Hindlimb muscle (tissue), 1 donor: ENCODE data around the gene SSH2. TPM values are rescaled to one million over a fixed set of nuclear protein-coding genes. Genes with fewer than 3 reads are reported as not detected.

ENCODE experiments used
- DNase-seq: peaks from one replicate; pipeline ENCODE4 v3.0.0-alpha.2; 2013
- polyA plus RNA-seq: library from polyadenylated mRNA; unstranded; fragments of 120-200 nt; gene quantifications from one replicate; pipeline ENCODE4 v1.2.1, GENCODE V29; 2013; ENCODE audit not compliant: insufficient read length

Gene SSH2
- polyA plus RNA-seq, 1 donor, result 23.5 TPM

DNA sequence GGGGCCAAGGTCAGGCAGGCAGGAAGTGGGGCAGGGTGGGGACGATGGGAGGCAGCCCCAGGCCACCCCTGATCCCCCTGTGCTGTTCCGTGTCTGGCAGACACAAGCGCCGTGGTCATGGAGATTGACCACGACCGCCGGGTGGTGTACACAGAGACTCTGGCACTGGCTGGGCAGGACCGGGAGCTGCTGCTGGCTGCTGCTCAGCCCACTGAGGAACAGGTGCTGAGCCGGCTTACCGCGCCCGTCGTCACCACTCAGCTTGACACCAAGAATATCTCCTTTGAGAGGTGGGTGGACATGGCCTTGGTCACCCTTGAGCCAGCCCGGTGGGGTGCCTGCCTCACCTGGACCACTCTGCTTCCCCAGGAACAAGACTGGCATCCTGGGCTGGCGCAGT, 321.0 kb downstream of the SSH2 start:
- no peak for DNase-seq

DNA sequence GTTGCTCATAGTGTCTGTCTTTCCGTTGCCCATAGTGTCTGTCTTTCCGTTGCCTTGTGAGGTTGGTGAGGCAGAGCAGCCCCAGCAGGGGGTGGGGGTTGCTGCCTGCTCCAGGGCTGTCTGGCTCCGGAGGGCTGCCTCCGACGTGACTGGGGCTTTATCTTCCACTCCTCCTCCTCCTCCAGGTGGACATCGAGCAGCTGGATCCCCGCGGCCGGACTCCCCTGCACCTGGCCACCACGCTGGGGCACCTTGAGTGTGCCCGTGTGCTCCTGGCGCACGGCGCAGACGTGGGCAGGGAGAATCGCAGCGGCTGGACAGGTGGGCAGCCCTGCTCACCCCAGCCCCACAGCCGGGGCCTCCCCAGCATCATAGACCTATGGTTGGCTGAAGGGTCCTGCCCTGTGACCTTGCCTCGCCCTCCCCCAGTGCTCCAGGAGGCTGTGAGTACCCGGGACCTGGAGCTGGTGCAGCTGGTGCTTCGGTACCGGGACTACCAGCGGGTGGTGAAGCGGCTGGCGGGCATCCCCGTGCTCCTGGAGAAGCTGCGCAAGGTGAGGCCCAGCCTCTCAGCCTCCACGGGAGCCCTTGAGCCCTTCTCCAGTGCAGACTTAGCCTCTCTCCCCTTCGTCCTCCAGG, 322.4 kb downstream of the SSH2 start:
- no peak for DNase-seq

DNA sequence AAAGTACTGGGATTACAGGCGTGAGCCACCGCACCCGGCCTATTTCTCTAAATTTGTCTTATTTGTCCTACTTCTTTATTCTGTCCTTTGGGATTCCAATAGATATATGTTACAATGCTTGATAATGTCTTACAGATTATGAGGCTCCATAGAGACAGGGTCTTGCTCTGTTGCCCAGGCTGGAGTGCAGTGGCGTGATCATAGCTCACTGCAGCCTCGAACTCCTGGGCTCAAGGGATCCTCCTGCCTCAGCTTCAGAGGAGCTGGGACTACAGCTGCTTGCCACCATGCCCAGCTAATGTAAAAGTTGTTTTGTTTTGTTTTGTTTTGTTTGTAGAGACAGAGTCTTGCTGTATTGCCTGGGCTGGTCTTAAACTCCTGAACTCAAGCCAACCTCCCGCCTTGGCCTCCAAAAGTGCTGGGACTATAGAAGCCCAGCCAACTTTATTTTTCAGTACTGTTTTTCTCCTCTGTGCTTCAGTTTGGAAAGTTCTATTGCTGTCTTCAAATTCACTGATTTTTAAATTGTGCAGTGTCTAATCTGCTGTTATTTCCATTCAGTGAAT, 326.8 kb downstream of the SSH2 start:
- no peak for DNase-seq

DNA sequence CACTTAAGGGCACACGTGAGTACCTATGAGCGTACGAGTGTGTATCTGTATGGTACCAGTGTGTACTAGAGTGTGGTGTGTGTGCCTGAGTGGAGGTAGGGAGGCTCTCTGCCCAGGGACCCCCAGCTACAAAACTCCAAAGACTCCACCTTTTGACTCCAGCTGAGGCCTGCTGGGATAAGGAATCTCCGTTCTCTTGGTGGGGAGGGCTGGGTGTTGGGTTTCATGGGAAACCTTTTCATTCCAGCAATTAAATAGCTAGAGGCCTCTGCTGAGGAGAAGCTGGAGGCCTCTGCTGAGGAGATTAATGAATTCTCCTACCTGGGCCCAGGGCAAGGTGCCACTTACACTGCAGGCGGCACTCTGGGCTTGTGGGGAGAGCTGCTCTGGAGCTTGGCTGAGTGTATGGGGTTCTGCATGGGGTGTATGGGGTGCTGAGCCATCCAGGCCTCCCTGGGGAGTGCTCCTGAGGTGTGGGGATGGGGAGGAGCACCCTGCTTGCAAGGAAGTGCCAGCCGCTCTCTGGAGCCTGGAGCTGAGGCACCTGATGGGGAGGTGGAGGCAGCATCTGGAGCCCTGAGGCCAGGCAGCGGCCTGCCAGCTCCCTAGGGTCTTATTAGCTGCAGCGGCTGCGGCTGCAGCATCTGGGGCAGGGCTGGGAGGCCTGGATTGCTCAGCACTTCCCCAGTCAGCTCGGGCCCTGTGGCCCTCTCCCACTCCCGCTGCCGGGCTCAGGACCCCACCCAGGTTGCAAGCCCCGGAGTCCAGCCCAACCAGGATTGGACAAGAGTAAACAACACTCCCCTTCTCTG, 332.5 kb downstream of the SSH2 start:
- DNase-seq, result no peak

DNA sequence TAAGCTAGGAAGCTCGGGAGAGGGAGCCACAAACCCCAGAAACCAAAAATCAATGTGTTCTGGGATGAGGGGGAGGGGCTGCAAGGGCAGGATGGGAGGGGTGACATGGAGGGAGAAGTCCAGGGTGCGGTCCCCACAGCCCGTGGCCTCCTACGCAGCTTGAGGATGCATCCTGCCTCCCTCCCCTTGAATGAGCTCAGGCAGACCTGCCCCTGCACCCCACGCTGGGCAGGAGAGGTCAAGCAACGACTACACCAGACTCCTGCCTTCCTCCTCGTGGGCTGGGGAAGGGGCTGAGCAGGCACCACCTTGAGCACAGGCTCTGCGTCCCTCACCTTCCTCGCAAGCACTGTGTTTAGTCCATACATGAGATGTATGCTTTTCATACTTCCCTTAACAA, 333.2 kb downstream of the SSH2 start:
- DNase-seq, result no peak

DNA sequence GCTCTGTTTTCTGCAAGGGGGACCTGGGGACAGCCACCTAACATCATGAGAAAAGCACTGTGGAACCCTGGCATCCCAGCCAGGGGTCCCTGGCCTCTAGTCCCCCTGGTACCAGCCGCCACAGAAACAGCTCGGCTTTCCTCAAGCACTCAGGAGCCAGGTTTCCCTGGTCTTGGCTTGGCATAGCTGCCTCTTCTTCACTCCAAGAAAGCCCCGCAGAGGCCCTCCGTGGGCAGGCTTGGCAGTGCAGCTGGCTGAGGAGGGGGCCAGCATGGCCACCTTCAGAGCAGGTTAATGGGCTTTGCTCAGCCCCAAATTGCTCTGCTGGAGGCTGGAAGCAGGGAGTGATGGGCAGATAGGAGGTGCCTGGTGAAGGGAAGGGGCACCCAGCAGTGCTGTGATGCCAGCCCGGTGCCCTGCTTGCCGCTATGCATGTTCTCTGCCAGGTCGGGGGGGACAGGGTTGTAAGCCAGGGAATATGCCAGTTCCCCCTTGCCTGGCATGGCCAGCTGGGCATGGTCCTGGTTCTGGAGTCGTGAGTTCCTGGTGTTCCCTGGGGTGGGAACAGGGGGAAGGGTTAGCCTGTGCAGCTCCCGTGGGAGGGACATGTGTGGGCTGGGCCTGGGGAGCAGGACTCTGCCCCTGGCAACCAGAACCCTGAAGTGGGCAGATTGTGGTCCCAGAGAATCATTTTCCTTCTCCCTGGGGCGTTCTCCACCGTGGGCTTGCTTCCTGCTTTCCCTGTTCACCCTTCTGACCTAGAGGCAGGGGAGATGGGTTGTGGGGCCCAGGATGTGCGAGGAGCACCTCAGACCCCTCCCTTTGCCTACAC, 333.9 kb downstream of the SSH2 start:
- no peak for DNase-seq

DNA sequence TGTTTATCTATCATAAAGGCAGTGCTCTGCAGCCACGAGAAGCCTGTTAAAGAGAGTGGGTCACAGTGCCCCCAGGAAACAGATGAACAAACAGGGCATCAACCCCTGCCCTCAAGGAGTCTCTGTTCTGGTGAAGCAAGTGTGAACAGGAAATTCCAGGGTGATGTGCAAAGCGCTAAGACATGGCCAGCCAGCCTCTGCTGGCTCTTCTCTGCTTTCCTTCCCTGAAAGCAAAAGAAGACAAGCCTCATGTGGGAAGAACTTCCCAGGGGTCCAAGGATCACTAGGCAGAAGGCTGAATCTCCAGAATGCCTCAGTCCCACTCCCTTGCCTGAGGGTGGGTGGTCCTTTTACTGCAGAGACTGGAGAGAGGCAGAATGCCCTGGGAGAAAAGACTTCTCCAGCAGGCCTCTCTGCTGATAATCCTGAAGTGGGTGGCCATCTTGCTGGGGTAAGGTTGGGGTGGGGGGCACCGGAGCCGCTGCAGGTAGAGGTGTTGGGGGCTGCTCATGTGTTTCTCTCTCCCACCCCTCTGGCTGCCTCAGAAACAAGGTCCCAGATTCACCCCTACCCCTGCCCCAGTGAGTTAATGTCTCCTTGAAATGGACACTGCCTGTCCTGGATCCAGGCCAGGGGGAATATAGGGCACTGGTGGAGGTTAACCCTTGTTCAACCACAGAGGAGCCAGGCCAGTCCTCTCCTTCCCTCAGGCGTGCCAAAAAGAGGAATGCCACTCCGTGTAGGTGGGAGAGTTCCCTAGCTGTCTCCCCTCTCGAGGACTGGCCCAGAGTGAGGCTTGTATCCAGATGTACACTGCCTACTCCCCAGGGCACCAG, 334.7 kb downstream of the SSH2 start:
- DNase-seq, result no peak

DNA sequence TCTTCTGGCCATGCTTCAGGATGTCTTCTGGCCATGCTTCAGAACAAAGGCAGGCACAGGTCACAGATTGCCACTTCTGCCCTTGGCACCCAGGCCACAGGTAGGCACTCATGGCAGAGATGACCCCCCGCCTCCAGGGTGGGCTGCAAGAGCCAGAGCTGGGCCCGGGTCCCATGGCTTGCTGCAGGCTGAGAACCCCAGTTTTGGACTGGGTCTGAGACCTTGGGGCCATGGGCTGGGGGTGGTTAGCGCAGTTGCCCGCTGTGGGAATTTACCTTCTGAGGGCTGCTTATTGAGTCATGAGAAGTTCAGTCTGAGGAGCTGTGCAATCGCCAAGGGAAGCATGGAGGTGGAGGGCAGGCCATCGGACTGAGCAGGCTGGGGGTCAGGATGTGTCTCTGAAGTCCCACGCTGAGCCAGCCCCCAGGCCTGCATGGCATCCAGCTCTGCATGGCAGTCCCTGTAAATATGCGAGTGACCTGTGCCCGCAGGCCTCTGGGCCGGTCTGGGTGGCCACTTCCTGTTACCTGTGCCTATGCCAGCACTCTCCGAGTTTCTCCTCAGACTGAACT, 335.4 kb downstream of the SSH2 start:
- DNase-seq, result no peak

DNA sequence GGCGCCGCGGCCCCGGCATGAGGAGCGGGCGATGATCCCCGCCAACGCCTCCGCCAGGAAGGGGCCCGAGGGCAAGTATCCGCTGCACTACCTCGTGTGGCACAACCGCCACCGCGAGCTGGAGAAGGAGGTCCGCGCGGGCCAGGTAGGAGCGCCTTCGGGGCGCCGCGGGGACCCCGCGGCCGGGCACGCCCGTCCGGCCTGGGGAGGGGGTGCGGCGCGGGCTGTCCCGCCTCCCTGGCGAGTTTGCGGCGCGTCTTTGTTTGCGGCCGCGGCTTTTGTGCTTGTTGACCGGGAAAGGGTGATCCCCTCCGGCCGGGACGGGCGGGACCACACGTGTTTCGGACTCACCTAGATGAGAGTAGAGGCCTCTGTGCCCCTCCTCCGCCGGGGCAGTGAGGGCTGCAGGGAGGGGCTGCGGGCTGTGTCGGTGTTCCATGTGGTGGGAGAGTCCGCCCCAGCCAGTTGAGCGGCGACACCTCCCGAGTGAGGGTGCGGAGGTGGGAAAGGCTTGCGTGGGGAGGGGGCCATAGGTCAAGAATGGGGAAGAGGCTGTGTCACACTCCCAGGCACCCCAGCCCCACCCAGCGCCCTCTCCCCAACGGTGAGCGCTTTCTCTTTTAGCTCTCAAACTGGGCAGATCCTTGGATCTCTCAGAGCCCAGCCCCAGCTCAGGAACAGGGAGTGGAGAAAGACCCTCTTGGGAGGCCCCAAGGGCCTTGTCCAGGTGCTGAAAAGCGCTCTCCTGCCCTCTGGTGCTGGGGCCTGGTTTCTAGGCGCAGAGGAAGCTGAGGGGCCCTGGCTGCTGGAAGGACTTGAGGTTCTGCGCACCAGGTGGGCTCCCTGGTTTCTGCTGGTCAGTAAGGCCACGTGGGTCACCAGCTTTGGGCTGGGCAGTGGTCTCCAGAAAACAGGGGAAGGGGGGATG, 336.2 kb downstream of the SSH2 start:
- no peak for DNase-seq

DNA sequence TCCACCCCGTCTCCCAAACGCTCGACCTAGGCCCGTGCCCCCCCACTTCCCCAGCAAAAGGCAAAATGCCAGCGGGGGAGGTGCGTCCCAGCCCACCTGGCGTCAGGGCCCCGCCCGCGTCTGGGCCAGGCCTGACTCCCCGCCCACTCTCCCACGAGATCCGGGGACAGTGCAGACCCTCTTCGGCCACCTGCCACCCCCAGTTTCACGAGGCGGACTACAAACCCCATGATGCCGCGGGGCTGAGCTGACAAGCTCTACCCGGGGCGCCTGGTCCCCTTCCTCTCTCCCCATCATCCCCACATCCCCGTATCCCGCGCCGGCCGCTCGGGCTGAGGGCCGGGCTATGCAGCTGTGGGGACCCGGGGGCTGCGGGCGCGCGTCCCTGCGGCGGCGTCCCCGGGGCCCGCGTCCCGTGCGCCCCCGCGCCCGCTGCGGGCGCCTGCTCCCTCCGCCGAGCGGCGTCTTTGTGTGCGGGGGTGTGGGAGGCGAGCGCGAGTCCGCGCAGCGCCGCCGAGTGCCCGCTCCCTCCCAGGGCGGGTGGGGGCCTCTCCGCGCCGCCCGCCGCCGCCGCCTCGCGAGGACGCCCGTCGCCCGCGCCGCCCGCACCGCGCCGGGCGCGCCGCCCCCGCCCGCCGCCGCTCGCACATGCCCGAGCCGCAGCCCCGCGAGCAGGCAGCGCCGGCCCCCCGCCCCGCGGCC, 337.0 kb downstream of the SSH2 start, which contains the start of gene ANKRD13B:
ANKRD13B (plus strand) TSS at position 283 of the 702 bp plus-strand sequence. CDS start 490 bp downstream, outside the sequence.
- no peak for DNase-seq

DNA sequence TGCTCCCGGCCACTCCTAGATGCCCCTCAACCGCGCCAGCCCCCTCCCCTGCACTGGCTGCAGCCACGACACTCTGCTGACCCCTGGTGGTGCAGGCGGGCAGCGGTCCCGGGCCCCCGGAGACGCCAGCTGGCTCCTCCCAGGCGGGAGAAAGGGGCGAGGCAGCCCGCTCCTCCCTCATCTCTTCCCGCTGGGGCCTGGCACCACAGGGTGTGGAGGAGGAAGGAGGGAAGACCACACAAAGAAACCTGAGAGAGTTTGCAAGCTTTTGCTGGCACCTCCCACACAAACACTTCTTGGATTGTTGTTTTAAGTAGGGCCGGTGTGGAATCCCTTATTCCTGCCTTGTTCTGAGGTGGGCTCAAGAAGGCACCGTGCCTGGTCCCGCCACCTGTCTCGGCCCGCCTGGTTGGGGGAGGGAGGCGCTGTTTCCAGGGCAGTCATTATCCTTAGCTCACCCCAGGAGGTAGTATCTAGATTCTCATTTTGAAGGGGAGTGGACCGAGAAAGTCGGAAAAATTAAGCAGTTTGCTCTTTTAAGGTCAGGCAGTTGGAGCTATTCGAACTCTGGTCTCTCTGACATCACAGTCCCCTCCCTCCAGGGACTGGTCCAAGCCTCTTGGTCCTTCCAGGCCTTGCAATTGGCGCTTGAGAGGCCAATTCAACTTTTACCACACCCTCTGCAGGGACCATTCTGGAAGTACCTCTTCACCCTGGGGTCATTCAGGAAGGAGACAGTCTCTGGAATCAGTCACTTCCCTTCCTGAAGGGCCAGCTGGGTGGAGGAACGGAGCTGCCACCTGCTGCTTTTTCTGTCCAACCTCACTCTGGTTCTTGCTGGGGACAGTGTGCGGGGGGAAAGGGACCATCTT, 338.1 kb downstream of the SSH2 start:
- peak; percentile 90 for DNase-seq

DNA sequence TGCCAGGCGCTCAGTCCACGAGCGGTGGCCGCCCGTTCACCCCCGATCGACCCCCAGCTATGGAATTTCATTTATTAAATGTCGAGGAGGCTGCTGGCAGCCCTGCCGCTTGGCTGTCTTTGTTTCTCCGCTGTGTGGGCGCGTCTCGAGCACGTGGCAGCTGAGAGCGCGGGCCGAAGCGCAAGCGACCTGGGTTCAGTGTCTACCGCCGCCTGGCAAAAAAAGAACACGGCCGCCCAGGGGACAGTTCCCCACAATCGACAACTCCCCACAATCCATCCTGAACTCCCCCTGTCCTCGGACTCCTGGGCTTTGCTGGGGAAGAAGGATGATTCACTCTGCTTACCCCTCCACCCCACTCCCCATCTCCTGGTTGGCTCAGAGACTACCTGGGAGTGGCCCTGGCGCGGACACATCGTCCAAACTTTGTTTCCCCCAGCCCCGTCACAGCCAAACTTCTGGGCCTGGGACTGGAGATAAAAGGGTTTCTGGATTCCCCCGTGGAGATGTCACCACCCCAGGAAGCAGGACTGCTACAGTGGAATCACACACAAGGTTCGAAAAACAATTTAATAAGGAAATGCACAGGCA, 338.8 kb downstream of the SSH2 start:
- DNase-seq, result peak; percentile 80

DNA sequence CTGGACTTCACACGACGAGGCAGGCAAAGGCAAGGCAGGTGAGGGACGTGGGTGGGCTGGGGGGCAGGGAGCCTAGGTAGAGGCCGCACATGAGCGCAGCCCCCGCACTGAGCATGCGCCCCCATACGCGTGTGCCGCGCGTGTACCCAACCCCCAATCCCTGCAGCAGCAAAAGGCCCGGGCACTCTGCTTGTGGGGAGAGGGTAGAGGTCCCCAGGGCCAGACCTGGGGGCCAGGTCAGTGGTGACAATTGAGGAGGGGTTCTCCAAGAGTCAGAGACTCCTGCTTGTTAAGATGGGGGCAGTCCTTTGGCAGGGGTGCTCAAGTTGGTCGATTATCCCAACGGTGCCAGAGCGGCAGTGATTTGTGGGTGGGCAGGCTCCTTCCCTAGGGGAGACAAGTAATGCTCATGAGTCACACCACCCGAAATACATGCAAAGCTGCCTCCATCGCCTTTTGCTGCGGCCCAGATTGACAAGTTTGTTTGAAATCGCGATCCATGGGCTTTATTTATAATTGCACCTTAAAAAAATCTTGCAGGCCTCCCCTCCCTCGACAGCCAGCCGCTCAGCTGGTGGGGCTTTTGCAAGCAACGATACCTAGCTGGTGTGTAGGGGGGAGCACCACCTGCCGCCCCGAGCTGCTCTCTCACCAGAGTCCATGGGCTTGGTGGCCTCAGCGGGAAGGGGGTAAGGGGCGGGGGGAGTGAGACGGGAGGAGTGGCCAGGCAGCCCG, 339.4 kb downstream of the SSH2 start:
- no peak for DNase-seq

DNA sequence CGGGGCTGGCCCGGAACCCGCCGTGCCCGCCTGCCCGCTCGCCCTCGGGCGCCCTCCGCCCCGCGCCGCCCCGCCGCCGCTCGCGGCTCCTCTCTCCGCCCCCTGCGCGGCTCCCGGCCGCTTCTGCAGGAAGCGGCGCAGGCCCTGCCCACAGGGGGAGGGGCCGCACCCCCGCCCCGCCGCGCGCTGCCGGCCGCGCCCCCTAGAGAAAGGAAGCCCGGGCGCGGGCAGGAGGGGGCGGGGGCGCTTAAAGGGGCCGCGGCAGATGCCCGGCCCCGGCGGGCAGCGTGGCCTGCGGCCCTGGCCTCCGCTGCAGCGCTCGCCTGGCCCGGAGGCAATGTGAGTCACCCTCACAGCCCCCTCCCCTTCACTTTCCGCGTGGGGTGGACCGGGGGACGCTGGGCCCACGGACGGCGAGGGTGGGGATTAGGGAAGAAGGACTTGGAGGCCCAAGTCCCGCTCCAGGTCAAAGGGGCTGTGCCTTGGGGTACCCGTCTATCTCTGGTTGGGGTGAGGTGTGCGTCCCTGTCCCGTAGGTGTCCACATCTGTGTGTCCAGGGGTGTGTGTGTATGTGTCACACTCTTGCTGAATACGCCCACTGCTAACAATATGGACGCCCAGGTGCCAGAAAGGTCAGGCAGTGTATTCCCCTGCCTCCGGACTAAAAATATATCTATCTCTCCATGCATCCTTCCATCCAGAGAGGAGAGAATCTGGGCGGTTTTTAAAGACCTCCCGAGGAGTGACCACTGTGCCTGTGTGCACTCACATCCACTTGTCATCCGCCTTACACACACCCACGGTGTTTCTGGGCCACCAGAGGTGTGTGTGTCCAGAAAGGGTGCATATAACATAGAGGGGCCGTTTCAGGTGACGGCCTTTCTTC, 340.3 kb downstream of the SSH2 start, which contains the start of gene GIT1:
GIT1 (minus strand) TSS at position 125 of the 887 bp plus-strand sequence. CDS start 270 bp downstream, outside the sequence.
- peak; percentile 92 for DNase-seq

DNA sequence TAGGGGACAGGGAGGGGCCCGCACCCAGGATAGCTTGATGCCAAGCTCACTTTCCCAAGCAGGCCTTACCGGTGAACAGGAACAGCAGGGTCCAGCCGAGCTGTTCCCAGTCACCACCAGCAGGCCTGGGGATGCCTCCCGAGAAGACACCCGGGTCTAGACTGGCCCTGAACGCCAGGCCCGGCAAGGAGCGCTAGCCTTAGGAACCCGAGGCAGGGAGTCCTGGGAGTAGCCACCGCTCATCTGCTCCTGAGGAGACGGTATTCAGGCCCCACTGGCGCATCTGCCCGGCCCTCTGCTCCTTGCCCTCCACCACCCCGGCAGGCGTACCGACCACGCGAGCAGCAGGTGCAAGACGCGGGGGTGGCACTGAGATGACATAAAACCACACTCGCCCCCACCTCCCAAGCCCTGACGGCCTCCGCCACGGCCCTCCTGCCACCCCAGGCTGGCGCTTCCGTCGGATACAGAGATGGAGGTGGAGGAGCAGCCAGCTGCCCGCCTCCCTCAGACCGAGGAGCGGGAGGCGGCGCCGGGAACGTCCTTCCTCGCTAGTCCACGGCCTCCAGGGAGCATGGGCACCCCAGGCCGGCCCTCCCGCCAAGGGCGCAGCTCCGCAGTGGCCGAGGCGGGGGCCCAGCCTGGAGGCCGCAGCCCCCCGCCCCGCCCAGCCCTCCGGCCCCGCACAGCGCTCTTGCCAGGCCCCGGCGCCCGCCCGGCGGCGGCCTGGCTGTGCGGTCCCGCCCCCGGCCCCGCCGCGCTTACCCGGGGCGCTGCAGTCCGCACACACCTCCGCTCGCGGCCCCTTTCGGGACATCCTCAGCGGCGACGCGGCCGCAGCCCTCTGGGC, 341.2 kb downstream of the SSH2 start:
- no peak for DNase-seq
